ENCODE results near the gene SKAP1. TPM values are rescaled to one million over a fixed set of nuclear protein-coding genes. Genes with fewer than 3 reads are reported as not detected.
A peak's percentile ranks its signal among the peaks of the same experiment; 100 is the strongest.

Gene SKAP1
- total RNA-seq, 1 donor from 2014 or later: 25.3 TPM

- peak within 1 kb of the TSS; percentile 94 for H3K4me3 Mint-ChIP-seq
- H3K27ac Mint-ChIP-seq: peak within 1 kb of the TSS; percentile 92
- peaks cover 50% of the 10 kb centered on the region for H3K4me1 Mint-ChIP-seq
- peaks cover 4% of the 10 kb centered on the region for H3K9me3 Mint-ChIP-seq
- peaks cover 5% of the 10 kb centered on the region for H3K36me3 Mint-ChIP-seq (ENCODE audit: low read depth)
- CTCF ChIA-PET: interaction anchor here (0.7 to 2.7 kb wide), 5 partner anchors 11 to 76 kb away, joined by 3 to 12 read pairs (median 4); no protein-coding TSS in a partner anchor
- POLR2A ChIA-PET: interaction anchor here (0.9 to 5.7 kb wide), 3 partner anchors 8 to 53 kb away, joined by 5 to 83 read pairs (median 8); partner anchors contain the start of gene NFE2L1
- no peaks in the 10 kb centered on the region for H3K27me3 Mint-ChIP-seq
- intact Hi-C loops (cut with micrococcal nuclease): loop anchor here (1.0 to 10.0 kb wide), 4 partner anchors 10 to 791 kb away; partner anchors contain the start of genes ATP5MC1, KPNB1 and NFE2L1
- DNase-seq (peak; percentile 92), ATAC-seq (ENCODE audit: low read depth) (peak; percentile 92)
- no peak for TF ChIP-seq CTCF (IDR thresholded peaks at IDR 0.05)
These were observed 328.8 kb downstream of the SKAP1 start, which contains the start of gene CBX1 for GRCh38 chr17:48101012-48101720. Gene CBX1 (minus strand): TSS chr17:48101478. CDS start chr17:48077004, 24,474 bp downstream.

GRCh38 chr17:48100591-48101011 lies 329.4 kb downstream of the SKAP1 start:
- no peak for DNase-seq
- Mint-ChIP-seq H3K9me3 (peaks cover 4% of the 10 kb centered on the region), H3K27ac (peak overlapping the region; percentile 92), H3K36me3 (ENCODE audit: low read depth) (peaks cover 6% of the 10 kb centered on the region), H3K27me3 (no peaks in the 10 kb centered on the region), H3K4me1 (peaks cover 51% of the 10 kb centered on the region), H3K4me3 (peak overlapping the region; percentile 94)
- TF ChIP-seq CTCF (IDR thresholded peaks at IDR 0.05): no peak
- CTCF ChIA-PET: interaction anchor here (0.7 to 2.7 kb wide), 5 partner anchors 12 to 75 kb away, joined by 3 to 12 read pairs (median 4); no protein-coding TSS in a partner anchor
- POLR2A ChIA-PET: interaction anchor here (0.9 to 5.7 kb wide), 3 partner anchors 9 to 53 kb away, joined by 5 to 83 read pairs (median 8); partner anchors contain the start of gene NFE2L1
- intact Hi-C loops (cut with micrococcal nuclease): loop anchor here (1.0 to 10.0 kb wide), 4 partner anchors 11 to 792 kb away; partner anchors contain the start of genes ATP5MC1, KPNB1 and NFE2L1
- no peak for ATAC-seq (ENCODE audit: low read depth)

GRCh38 chr17:48100160-48100559 lies 329.9 kb downstream of the SKAP1 start:
- CTCF ChIA-PET: interaction anchor here (1.3 to 2.7 kb wide), 3 partner anchors 8 to 33 kb away, joined by 4 to 12 read pairs (median 4); no protein-coding TSS in a partner anchor
- H3K27me3 Mint-ChIP-seq: no peaks in the 10 kb centered on the region
- H3K36me3 Mint-ChIP-seq (ENCODE audit: low read depth): peaks cover 6% of the 10 kb centered on the region
- peaks cover 51% of the 10 kb centered on the region for H3K4me1 Mint-ChIP-seq
- intact Hi-C loops (cut with micrococcal nuclease): loop anchor here (5.0 to 10.0 kb wide), 2 partner anchors 455 to 792 kb away; partner anchors contain the start of genes ATP5MC1 and KPNB1
- TF ChIP-seq CTCF (IDR thresholded peaks at IDR 0.05): no peak
- peaks cover 4% of the 10 kb centered on the region for H3K9me3 Mint-ChIP-seq
- H3K4me3 Mint-ChIP-seq: peak overlapping the region; percentile 94
- ATAC-seq (ENCODE audit: low read depth) (no peak), DNase-seq (no peak)
- POLR2A ChIA-PET: interaction anchor here (1.4 to 5.7 kb wide), 2 partner anchors 12 to 52 kb away, joined by 8 to 83 read pairs; partner anchors contain the start of gene NFE2L1
- H3K27ac Mint-ChIP-seq: no peak overlapping the region

GRCh38 chr17:48095611-48096010 lies 334.4 kb downstream of the SKAP1 start:
- ATAC-seq (ENCODE audit: low read depth) (no peak), DNase-seq (no peak)
- TF ChIP-seq CTCF (IDR thresholded peaks at IDR 0.05): no peak
- intact Hi-C loops (cut with micrococcal nuclease): no loop called here
- H3K27me3 Mint-ChIP-seq: no peaks in the 10 kb centered on the region
- H3K27ac Mint-ChIP-seq: no peak overlapping the region
- no peaks in the 10 kb centered on the region for H3K9me3 Mint-ChIP-seq
- H3K4me3 Mint-ChIP-seq: no peak overlapping the region
- H3K4me1 Mint-ChIP-seq: peaks cover 21% of the 10 kb centered on the region
- ChIA-PET POLR2A (no interaction called here), CTCF (interaction anchor here (3.0 kb wide), 1 partner anchor 16 kb away, joined by 31 read pairs; no protein-coding TSS in a partner anchor)
- peaks cover 21% of the 10 kb centered on the region for H3K36me3 Mint-ChIP-seq (ENCODE audit: low read depth)
